ENCODE measurements around the gene SCIMP. TPM values are rescaled to one million over a fixed set of nuclear protein-coding genes. Genes with fewer than 3 reads are reported as not detected.
"Not testable (repeated sequence)": the region's sequence is repeated elsewhere in the genome, so short reads cannot be mapped to it uniquely, and the experiment has no call there.

Gene SCIMP
- polyA plus RNA-seq, 4 donors = 1.2 to 2.4 (median 1.7) TPM

DNA sequence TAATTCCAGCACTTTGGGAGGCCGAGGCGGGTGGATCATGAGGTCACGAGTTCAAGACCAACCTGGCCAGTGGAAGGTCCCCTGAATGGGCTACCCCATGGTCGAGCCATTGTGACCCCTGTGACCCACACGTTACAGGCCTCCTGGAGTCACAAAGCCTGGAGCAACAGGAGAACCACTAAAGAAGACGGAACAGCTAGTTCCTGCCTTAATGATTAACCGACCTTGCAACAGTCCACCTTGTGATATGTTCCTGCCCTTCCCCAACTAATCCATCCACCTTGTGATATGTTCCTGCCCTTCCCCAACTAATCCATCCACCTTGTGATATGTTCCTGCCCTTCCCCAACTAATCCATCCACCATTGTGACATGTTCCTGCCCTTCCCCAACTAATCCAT is 5.1 kb upstream of the SCIMP start:
- DNase-seq (ENCODE audit: low read depth in 4 of 4, low spot score in 2 of 4) = not testable (repeated sequence)

DNA sequence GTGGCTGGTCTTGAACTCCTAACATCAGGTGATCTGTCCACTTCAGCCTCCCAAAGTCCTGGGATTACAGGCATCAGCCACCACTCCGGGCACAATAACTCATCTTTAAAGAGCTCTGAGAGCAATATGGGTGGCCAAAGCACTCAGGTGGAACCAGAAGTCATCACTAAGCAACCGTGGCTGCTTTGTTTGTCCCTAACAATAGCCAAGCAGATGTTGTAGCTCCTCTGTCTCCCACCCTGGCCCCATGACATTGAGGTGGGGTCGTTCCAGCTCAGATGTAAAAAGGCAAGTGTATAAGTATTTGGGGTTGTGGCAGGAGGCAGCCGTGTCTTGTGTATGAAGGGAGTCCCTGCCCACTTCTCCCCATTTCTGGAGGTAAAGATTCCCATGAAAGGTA is 3.7 kb upstream of the SCIMP start:
- no peak for DNase-seq (ENCODE audit: low read depth in 4 of 4, low spot score in 2 of 4)

DNA sequence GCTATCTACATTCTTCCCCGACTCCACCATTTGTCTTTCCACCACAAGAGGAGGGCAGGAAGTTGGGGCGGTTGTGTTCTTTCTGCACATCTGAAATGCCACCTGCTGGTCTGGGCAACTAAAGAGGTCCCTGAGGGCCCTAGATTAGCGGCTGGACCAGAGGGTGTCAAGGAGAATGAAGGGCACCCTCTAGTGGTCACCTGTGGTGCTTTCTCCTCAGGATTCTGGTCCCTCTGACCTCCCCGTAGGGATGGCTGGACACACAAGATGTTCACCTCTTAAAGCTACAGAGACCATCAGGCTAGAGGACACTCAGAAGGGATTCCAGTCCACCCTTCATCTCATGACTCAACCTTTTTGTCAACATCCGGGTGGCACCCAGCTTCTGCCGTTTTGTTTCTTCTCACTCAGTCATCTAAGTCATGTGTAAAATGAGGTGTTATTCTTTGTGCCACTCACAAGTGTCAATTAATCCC is 2.9 kb upstream of the SCIMP start:
- peak in 1 of 4 donors; percentile 9 for DNase-seq (ENCODE audit: low read depth in 4 of 4, low spot score in 2 of 4)

DNA sequence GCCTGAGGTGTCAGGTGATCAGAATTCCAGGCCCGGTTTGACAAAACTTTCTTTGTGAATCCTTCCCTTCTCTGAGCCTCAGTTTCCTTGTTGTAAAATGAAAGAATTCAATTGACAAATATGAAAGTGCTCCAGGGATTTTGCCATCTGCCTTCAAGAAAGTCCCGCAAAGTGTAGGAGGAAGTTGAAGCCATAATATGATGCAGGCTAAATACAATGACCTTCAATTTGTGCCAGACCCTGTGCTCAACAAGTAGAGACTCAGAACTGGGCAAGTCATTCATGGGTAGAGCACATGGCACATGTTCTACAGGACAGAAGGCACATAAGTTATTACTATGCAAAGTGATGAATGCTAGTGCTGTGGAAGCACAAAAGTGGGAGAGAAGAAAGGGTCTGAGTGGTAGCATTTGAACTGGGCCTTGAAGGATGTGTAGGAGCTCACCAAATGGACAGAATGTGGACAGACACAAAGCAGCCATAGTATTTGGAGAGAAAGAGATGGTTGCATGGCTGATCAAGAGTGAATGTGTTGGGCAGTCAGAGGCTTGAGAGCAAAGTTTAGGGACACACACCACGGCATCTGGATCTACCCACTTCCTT is 2.4 kb upstream of the SCIMP start:
- DNase-seq (ENCODE audit: low read depth in 4 of 4, low spot score in 2 of 4) = no peak

DNA sequence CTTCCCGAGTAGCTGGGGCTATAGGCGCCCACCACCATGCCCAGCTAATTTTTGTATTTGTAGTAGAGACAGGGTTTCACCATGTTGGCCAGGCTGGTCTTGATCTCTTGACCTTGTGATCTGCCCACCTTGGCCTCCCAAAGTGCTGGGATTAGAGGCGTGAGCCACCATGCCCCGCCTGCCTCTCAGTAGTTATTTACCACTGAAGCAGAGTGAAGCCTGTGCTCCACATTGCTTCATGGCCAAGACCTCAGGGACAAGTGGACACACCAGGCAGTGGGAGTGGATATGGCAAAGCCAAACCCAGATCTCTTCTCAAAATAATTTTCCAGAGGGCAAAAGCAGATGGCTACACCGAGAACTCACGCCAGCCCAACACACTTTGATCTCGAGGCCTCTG is 1.2 kb downstream of the SCIMP start:
- DNase-seq (ENCODE audit: low read depth in 4 of 4, low spot score in 2 of 4) = not testable (repeated sequence)

DNA sequence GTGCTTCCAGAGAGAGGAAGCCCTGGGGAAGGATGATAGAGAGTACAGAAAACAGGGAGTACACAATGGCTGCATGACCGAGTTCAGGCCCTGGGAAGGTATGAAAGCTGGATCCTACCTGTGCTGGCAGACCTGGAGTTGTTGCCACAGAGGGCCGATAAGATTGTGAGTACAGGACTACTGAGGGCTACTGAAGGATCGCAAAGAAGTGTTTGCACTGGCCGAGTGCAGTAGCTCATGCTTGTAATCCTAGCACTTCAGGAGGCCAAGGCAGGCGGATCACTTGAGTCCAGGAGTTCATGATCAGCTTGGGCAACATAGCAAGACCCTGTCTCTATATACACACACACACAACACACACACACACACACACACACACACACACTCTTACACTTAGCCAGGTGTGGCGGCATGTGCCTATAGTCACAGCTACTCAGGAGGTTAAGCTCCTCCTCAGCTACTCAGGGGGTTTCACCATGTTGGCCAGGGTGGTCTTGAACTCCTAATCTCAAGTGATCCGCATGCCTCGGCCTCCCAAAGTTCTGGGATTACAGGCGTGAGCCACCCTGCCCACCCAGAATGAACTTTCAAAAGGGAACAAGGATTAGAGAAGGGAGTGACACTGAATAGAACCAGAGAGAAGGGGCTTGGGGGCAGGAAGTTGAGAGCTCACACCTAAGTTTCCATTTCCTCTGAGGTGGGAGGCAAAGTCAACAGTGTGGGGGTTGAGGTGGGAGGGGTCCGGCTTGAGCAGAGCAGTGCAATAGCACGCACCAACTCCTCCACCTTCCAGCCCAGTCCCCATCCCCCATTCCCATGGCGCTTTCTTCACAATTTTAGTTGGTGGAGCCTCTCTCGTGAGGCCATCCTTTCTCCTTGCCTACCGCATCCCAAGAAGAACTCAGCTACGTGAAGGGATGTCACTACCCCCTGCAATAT is 7.5 kb downstream of the SCIMP start:
- no peak for DNase-seq (ENCODE audit: low read depth in 4 of 4, low spot score in 2 of 4)

DNA sequence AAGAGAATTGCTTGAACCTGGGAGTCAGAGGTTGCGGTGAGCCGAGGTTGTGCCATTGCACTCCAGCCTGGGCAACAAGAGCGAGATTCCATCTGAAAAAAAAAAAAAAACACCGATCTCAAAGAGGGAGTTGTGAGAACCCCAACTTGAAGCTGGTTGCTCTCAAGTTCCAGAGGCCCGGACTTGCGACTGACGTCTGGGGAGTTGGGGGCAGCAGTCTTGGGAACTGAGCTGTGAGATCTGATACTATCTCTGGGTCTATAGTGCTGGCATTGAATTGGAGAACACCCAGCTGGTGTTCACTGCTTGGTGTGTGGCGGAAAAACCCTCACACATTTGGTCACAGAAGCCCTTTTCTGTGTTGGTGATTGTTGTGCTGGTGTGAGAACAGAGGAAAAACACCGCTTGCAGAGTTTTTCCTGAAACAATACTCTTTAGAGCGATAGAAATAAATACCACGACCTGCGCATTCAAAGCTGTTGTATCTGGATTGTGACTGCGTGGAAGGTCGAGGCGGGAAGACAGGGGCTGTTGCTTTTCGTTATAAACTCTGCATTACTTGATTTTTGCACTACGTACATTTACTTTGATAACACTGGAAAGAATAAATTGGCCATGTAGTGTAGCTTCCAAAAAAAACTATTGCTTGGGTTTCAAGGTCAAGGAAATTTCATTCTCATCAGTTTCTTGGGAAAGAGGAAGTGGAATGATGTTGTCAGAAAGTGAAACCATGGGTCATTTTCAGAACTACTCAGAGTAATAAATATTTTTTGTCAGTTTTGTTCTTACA is 8.8 kb downstream of the SCIMP start:
- no peak for DNase-seq (ENCODE audit: low read depth in 4 of 4, low spot score in 2 of 4)

DNA sequence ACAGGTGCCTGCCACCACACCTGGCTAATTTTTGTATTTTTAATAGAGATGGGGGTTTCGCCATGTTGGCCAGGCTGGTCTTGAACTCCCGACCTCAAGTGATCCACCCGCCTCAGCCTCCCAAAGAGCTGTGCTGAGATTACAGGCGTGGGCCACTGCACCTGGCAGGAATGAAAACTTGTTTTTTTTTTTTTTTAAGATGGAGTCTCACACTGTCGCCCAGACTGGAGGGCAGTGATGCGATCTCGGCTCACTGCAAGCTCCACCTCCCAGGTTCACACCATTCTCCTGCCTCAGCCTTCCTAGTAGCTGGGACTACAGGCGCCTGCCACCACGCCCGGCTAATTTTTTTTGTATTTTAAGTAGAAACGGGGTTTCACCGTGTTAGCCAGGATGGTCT is 12.7 kb downstream of the SCIMP start:
- DNase-seq (ENCODE audit: low read depth in 4 of 4, low spot score in 2 of 4) = not testable (repeated sequence)

DNA sequence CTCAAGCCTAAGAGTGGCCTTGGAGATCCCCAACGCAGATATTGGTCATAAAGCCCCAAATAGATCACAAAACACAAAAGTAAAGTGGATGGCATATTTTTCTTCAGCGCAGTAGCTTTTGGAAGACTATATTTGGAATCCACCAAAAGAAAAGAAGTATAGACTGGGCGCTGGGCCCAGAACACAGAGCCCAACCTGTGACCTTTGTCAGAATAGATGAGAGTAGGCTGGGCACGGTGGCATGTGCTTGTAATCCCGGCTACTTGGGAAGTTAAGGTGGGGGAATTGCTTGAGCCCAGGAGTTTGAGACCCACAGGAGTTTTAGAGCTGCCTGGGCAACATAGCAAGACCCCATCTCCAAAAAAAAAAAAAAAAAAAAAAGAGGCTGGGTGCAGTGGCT is 14.6 kb downstream of the SCIMP start:
- no peak for DNase-seq (ENCODE audit: low read depth in 4 of 4, low spot score in 2 of 4)

DNA sequence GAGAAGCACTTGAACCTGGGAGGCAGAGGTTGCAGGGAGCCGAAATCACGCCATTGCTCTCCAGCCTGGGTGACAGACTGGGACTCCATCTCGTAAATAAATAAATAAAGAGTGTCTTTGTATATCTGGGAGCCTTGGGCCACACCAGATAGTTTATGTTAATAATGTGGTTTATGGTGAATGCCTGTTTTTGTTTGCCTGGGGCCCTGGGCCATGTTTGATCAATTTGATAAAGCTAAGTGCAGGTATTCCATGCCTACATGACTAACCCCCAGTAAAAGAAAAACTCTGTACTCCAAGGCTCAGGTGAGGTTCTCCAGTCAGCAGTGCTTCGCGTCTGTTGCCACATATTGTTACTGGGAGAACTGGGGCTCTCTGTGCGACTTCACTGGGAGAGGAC is 15.1 kb downstream of the SCIMP start:
- no peak for DNase-seq (ENCODE audit: low read depth in 4 of 4, low spot score in 2 of 4)

DNA sequence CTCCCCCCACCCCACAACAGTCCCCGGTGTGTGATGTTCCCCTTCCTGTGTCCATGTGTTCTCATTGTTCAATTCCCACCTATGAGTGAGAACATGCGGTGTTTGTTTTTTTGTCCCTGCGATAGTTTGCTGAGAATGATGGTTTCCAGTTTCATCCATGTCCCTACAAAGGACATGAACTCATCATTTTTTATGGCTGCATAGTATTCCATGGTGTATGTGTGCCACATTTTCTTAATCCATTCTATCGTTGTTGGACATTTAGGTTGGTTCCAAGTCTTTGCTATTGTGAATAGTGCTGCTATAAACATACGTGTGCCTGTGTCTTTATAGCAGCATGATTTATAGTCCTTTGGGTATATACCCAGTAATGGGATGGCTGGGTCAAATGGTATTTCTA is 17.1 kb downstream of the SCIMP start:
- not testable (repeated sequence) for DNase-seq (ENCODE audit: low read depth in 4 of 4, low spot score in 2 of 4)

DNA sequence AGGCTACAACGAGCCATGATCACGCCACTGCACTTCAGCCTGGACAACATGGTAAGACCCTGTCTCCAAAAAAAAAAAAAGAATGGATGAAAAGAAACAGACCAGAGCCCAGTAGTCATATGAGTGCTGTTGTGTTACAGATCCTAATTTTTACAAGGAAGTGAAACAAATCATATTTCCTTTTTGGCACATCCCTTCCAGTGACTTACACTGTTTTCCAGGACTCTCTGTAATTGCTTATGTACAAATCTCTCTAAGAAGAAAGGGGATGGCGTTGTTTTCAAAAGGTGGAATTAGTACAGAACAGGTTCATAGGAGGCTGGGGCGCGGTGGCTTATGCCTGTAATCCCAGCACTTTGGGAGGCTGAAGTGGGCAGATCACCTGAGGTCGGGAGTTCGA is 23.2 kb downstream of the SCIMP start:
- DNase-seq (ENCODE audit: low read depth in 4 of 4, low spot score in 2 of 4) = no peak

DNA sequence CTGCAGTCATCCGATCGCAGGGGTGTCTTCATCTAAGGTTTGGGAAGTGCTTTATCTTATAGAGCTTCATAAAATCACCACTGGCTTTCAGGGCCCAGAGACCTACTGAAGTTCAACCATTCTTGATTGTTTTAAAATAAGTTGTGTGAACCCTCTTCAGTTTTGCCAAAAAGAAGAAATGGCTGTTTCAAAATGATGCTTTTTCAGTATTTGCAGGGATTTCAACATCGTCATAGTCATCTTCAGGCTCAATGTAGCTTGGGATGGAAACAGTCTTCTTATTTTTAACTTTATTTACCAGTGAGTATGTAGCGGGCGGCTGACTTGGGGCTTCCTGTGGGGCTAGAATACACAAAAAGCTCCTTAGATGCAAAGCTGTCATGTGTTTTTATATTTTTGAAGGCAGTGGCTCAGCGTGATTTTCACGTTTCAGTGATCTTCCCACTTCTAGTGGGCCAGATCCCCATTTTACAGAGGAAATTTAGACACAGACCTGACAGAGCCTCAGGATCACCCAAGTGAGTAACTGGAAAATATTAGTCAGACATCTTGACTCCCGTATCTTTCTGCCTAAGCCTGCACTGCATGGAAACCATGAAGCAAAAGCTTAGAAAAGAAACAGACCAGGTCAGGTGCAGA is 23.9 kb downstream of the SCIMP start:
- DNase-seq (ENCODE audit: low read depth in 4 of 4, low spot score in 2 of 4) = no peak

DNA sequence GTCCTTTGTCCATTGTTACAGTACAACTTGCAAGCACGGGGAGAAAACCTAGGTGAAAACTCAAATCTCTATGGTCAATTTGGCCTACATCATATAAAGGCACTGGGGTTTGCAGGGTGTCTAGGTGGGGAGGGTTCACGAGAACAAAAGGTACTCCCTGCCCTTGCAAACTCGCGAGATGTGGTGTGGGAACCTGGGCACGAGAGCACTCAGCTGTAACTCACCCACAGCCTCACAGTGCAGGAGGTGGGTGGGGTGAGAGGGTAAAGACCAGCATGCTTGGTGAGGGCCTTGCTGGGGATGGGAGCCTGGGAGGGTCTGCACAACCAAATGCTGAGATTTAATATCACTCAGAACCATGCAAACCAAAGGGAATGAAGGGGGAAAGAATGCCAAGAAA is 24.6 kb downstream of the SCIMP start:
- DNase-seq (ENCODE audit: low read depth in 4 of 4, low spot score in 2 of 4) = no peak

DNA sequence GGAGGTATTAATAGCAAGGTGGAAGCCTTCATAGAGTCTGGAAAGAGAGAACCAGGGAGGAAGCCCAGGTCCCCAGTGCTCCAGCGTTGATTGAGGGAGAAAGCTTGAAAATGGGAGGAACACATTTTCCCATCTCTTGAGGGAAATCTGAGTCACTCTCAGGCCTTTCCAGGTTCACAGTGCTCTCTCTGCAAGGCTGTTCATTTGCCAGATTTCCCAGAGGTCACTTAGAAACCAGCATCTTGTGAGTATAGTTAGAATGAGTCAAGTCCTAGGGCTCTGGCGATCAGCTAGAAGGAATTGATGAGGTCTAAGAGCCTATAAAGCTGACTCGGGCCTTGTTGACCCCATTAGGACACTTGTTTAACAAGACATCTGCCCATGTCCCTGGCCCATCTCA is 25.3 kb downstream of the SCIMP start:
- no peak for DNase-seq (ENCODE audit: low read depth in 4 of 4, low spot score in 2 of 4)

DNA sequence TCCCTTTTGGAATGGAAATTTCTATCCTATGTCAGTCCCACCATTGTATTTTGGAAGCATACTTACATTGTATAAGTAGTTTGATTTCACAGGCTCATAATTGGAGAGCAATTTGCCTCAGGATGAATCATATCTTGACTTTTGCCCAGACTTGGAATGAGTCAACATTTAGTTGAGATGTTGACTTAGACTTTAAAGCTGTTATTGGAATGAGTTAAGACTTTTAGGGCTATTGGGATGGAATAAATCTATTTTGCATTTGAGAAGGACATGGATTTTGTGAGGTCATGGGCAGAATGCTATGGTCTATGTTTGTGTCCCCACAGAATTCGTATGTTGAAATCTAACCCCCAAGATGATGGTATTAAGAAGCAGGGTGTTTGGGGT is 30.8 kb downstream of the SCIMP start:
- no peak for DNase-seq (ENCODE audit: low read depth in 4 of 4, low spot score in 2 of 4)

DNA sequence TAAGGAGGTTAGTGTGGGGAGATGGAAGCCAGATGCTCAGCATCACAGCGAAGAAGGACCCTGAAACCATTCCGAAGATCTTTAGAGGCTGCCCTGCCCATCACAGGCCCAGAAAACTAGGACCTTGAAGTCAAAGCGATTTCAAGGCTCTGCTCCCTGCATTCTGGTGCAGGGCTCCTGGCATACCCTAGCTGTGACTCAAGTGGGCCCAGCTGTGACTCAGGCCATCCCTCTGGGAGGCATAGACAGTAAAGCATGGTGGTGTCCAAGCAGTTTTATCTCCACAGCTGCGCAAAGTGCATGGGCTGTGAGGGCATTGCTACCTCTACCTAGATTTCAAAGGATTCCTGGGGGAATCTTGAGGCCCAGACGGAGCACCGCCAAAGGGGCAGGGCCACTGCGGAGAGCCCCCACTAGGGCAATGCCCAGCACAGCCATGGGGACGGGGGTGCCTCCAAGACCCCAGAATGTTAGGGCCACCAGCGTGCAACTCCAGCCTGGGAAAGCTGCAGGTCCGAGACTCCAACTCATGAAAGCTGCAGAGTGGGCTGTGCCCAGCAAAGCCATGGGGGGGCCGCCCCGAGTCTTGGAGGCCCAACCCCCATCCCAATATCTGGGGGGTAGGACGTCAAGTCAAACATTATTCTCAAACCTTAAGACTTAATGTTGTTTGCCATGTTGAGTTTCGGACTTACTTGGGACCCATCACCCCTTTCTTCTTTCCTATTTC is 31.3 kb downstream of the SCIMP start:
- no peak for DNase-seq (ENCODE audit: low read depth in 4 of 4, low spot score in 2 of 4)

DNA sequence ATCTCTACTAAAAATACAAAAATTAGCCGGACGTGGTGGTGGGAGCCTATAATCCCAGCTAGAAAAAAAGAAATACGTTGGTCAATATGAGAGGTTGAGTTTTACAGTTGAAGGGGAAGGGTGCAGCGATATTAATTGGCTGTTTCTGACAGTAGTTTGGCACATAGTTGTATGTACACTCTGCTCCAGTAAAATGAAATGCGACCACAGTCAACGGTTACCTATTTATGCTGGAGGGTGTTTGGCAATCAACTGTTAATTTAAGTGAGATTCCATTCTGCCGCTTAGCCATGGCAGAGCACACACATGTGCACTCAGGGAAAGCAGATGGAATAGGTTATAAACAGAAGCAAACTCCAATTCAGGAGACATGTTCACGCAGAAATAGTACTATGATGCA is 33.6 kb downstream of the SCIMP start:
- DNase-seq (ENCODE audit: low read depth in 4 of 4, low spot score in 2 of 4) = no peak

DNA sequence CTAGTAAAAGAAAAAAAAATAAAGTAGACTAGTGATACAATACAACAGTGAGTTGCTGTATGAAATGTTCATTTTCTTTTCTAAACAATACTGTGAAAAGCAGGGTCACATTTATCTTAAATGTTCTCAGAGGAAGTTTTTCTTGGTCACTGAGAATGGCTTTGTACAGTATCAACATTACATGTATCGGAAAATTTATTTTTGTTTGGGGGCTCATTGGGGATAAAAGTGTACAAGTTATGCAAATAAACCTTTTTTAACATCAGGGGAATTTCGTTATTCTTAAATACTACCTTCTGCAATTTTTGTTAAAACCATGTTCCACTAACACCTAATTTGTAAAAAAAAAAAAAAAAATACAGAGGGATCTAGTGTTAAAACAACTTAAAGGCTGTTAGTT is 34.3 kb downstream of the SCIMP start:
- DNase-seq (ENCODE audit: low read depth in 4 of 4, low spot score in 2 of 4) = no peak

DNA sequence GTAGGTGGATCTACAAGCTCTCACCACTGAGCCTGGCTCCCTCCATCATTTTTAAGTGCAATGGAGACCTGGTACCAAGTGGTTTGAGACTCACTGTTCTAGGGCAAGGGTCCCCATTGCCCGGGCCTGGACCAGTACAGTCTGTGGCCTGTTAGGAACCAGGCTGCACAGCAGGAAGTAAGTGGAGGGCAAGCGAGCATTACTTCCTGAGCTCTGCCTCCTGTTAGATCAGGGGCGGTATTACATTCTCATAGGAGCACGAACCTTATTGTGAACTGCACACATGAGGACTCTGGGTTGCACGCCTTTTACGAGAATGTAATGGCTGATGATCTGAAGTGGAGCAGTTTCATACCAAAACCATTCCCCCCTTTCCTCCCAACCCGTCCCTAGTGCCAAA is 36.2 kb downstream of the SCIMP start:
- no peak for DNase-seq (ENCODE audit: low read depth in 4 of 4, low spot score in 2 of 4)
